Measurements from ENCODE around the gene FIGN.

Gene FIGN

GRCh38 chr2:163655667-163656066, 80.1 kb downstream of the FIGN start:
- no peak for DNase-seq (ENCODE audit: low spot score)
- Mint-ChIP-seq H3K27me3 (ENCODE audit: low read depth) (no peaks in the 10 kb centered on the region), H3K4me3 (no peak overlapping the region), H3K36me3 (ENCODE audit: low read depth) (no peaks in the 10 kb centered on the region), H3K9me3 (no peaks in the 10 kb centered on the region), H3K4me1 (ENCODE audit: low read depth) (no peaks in the 10 kb centered on the region), H3K27ac (no peak overlapping the region)

- H3K27ac Mint-ChIP-seq, result no peak overlapping the region
These were observed 83.1 kb downstream of the FIGN start for GRCh38 chr2:163652751-163653150.

GRCh38 chr2:163649080-163649479, 86.7 kb downstream of the FIGN start:
- no peaks in the 10 kb centered on the region for H3K27me3 Mint-ChIP-seq (ENCODE audit: low read depth)
- no peak for DNase-seq (ENCODE audit: low spot score)
- H3K4me1 Mint-ChIP-seq (ENCODE audit: low read depth), result no peaks in the 10 kb centered on the region
- no peak overlapping the region for H3K4me3 Mint-ChIP-seq
- no peak overlapping the region for H3K27ac Mint-ChIP-seq
- H3K9me3 Mint-ChIP-seq, result no peaks in the 10 kb centered on the region
- H3K36me3 Mint-ChIP-seq (ENCODE audit: low read depth), result no peaks in the 10 kb centered on the region

More at GRCh38 chr2:163652751-163653150, 83.1 kb downstream of the FIGN start:
- Mint-ChIP-seq H3K4me1 (ENCODE audit: low read depth) (no peaks in the 10 kb centered on the region), H3K9me3 (no peaks in the 10 kb centered on the region), H3K36me3 (ENCODE audit: low read depth) (no peaks in the 10 kb centered on the region), H3K27me3 (ENCODE audit: low read depth) (no peaks in the 10 kb centered on the region), H3K4me3 (no peak overlapping the region)
- no peak for DNase-seq (ENCODE audit: low spot score)

- Mint-ChIP-seq H3K4me3 (no peak overlapping the region), H3K36me3 (ENCODE audit: low read depth) (no peaks in the 10 kb centered on the region), H3K9me3 (no peaks in the 10 kb centered on the region), H3K27ac (no peak overlapping the region), H3K4me1 (ENCODE audit: low read depth) (no peaks in the 10 kb centered on the region), H3K27me3 (ENCODE audit: low read depth) (no peaks in the 10 kb centered on the region)
- no peak for DNase-seq (ENCODE audit: low spot score)
These were observed 88.5 kb downstream of the FIGN start for GRCh38 chr2:163647300-163647699.

GRCh38 chr2:163646687-163647086, 89.1 kb downstream of the FIGN start:
- Mint-ChIP-seq H3K4me3 (no peak overlapping the region), H3K9me3 (no peaks in the 10 kb centered on the region), H3K27ac (no peak overlapping the region), H3K4me1 (ENCODE audit: low read depth) (no peaks in the 10 kb centered on the region), H3K36me3 (ENCODE audit: low read depth) (no peaks in the 10 kb centered on the region), H3K27me3 (ENCODE audit: low read depth) (no peaks in the 10 kb centered on the region)
- DNase-seq (ENCODE audit: low spot score), result no peak

- no peaks in the 10 kb centered on the region for H3K27me3 Mint-ChIP-seq (ENCODE audit: low read depth)
- DNase-seq (ENCODE audit: low spot score), result no peak
- no peak overlapping the region for H3K4me3 Mint-ChIP-seq
- no peaks in the 10 kb centered on the region for H3K4me1 Mint-ChIP-seq (ENCODE audit: low read depth)
- no peaks in the 10 kb centered on the region for H3K9me3 Mint-ChIP-seq
- no peak overlapping the region for H3K27ac Mint-ChIP-seq
- no peaks in the 10 kb centered on the region for H3K36me3 Mint-ChIP-seq (ENCODE audit: low read depth)
These were observed 91.6 kb downstream of the FIGN start for GRCh38 chr2:163644238-163644637.

- H3K36me3 Mint-ChIP-seq (ENCODE audit: low read depth), result no peaks in the 10 kb centered on the region
- no peak for DNase-seq (ENCODE audit: low spot score)
- H3K27ac Mint-ChIP-seq, result no peak overlapping the region
- no peaks in the 10 kb centered on the region for H3K27me3 Mint-ChIP-seq (ENCODE audit: low read depth)
- H3K4me1 Mint-ChIP-seq (ENCODE audit: low read depth), result no peaks in the 10 kb centered on the region
- no peaks in the 10 kb centered on the region for H3K9me3 Mint-ChIP-seq
- no peak overlapping the region for H3K4me3 Mint-ChIP-seq
These were observed 93.8 kb downstream of the FIGN start for GRCh38 chr2:163641986-163642385.

- no peak overlapping the region for H3K27ac Mint-ChIP-seq
- H3K4me1 Mint-ChIP-seq (ENCODE audit: low read depth), result no peaks in the 10 kb centered on the region
- no peaks in the 10 kb centered on the region for H3K9me3 Mint-ChIP-seq
- no peak overlapping the region for H3K4me3 Mint-ChIP-seq
- DNase-seq (ENCODE audit: low spot score), result no peak
- no peaks in the 10 kb centered on the region for H3K27me3 Mint-ChIP-seq (ENCODE audit: low read depth)
- no peaks in the 10 kb centered on the region for H3K36me3 Mint-ChIP-seq (ENCODE audit: low read depth)
These were observed 95.1 kb downstream of the FIGN start for GRCh38 chr2:163640542-163641193.

GRCh38 chr2:163637871-163638270, 97.9 kb downstream of the FIGN start:
- Mint-ChIP-seq H3K4me1 (ENCODE audit: low read depth) (no peaks in the 10 kb centered on the region), H3K9me3 (no peaks in the 10 kb centered on the region), H3K27ac (no peak overlapping the region), H3K4me3 (no peak overlapping the region), H3K27me3 (ENCODE audit: low read depth) (no peaks in the 10 kb centered on the region), H3K36me3 (ENCODE audit: low read depth) (no peaks in the 10 kb centered on the region)
- DNase-seq (ENCODE audit: low spot score), result no peak

- H3K27ac Mint-ChIP-seq, result no peak overlapping the region
- H3K4me3 Mint-ChIP-seq, result no peak overlapping the region
- DNase-seq (ENCODE audit: low spot score), result no peak
- no peaks in the 10 kb centered on the region for H3K4me1 Mint-ChIP-seq (ENCODE audit: low read depth)
- no peaks in the 10 kb centered on the region for H3K36me3 Mint-ChIP-seq (ENCODE audit: low read depth)
- no peaks in the 10 kb centered on the region for H3K27me3 Mint-ChIP-seq (ENCODE audit: low read depth)
- H3K9me3 Mint-ChIP-seq, result peaks cover 3% of the 10 kb centered on the region
These were observed 102.5 kb downstream of the FIGN start for GRCh38 chr2:163633291-163633690.

- no peak for DNase-seq (ENCODE audit: low spot score)
These were observed 105.0 kb downstream of the FIGN start for GRCh38 chr2:163630836-163631235.

GRCh38 chr2:163626639-163627109, 109.1 kb downstream of the FIGN start:
- Mint-ChIP-seq H3K4me3 (no peak overlapping the region), H3K27me3 (ENCODE audit: low read depth) (no peaks in the 10 kb centered on the region), H3K4me1 (ENCODE audit: low read depth) (no peaks in the 10 kb centered on the region), H3K9me3 (peaks cover 3% of the 10 kb centered on the region), H3K36me3 (ENCODE audit: low read depth) (no peaks in the 10 kb centered on the region), H3K27ac (no peak overlapping the region)
- DNase-seq (ENCODE audit: low spot score), result no peak

More at GRCh38 chr2:163630836-163631235, 105.0 kb downstream of the FIGN start:
- H3K27me3 Mint-ChIP-seq (ENCODE audit: low read depth), result no peaks in the 10 kb centered on the region
- H3K9me3 Mint-ChIP-seq, result peaks cover 3% of the 10 kb centered on the region
- no peaks in the 10 kb centered on the region for H3K4me1 Mint-ChIP-seq (ENCODE audit: low read depth)
- H3K4me3 Mint-ChIP-seq, result no peak overlapping the region
- no peak overlapping the region for H3K27ac Mint-ChIP-seq
- H3K36me3 Mint-ChIP-seq (ENCODE audit: low read depth), result no peaks in the 10 kb centered on the region

GRCh38 chr2:163626208-163626607, 109.6 kb downstream of the FIGN start:
- Mint-ChIP-seq H3K4me1 (ENCODE audit: low read depth) (no peaks in the 10 kb centered on the region), H3K4me3 (no peak overlapping the region), H3K27ac (no peak overlapping the region), H3K27me3 (ENCODE audit: low read depth) (no peaks in the 10 kb centered on the region), H3K9me3 (peaks cover 3% of the 10 kb centered on the region), H3K36me3 (ENCODE audit: low read depth) (no peaks in the 10 kb centered on the region)
- DNase-seq (ENCODE audit: low spot score), result no peak

- Mint-ChIP-seq H3K27ac (no peak overlapping the region), H3K4me1 (ENCODE audit: low read depth) (no peaks in the 10 kb centered on the region), H3K27me3 (ENCODE audit: low read depth) (no peaks in the 10 kb centered on the region), H3K9me3 (peaks cover under 1% of the 10 kb centered on the region), H3K4me3 (no peak overlapping the region), H3K36me3 (ENCODE audit: low read depth) (no peaks in the 10 kb centered on the region)
- DNase-seq (ENCODE audit: low spot score), result no peak
These were observed 110.2 kb downstream of the FIGN start for GRCh38 chr2:163625632-163626031.

GRCh38 chr2:163621445-163622004, 114.3 kb downstream of the FIGN start:
- no peaks in the 10 kb centered on the region for H3K27me3 Mint-ChIP-seq (ENCODE audit: low read depth)
- H3K36me3 Mint-ChIP-seq (ENCODE audit: low read depth), result no peaks in the 10 kb centered on the region
- no peaks in the 10 kb centered on the region for H3K4me1 Mint-ChIP-seq (ENCODE audit: low read depth)
- no peak overlapping the region for H3K27ac Mint-ChIP-seq
- no peak overlapping the region for H3K4me3 Mint-ChIP-seq
- DNase-seq (ENCODE audit: low spot score), result no peak
- H3K9me3 Mint-ChIP-seq, result no peaks in the 10 kb centered on the region
